GOT3 (cell line): ENCODE results near the gene MRPL42.
"Not testable (repeated sequence)": the region's sequence is repeated elsewhere in the genome, so short reads cannot be mapped to it uniquely, and the experiment has no call there.

Experiments
- DNase-seq: peaks from one replicate; lab custom pipeline; 2025; ENCODE audit warnings: mixed read lengths; lab: John Stamatoyannopoulos, UW

The MRPL42 gene

GRCh38 chr12:93447555-93448290 is 19.6 kb upstream of the MRPL42 start:
- no peak for DNase-seq

- DNase-seq: no peak
Measured at GRCh38 chr12:93448796-93449195, 18.5 kb upstream of the MRPL42 start.

- no peak for DNase-seq
Measured at GRCh38 chr12:93449277-93449676, 18.0 kb upstream of the MRPL42 start.

- no peak for DNase-seq
Measured at GRCh38 chr12:93451423-93452158, 15.7 kb upstream of the MRPL42 start.

GRCh38 chr12:93453633-93454032 is 13.7 kb upstream of the MRPL42 start:
- DNase-seq: no peak

- no peak for DNase-seq
Measured at GRCh38 chr12:93456077-93456476, 11.2 kb upstream of the MRPL42 start.

GRCh38 chr12:93459097-93459496 is 8.2 kb upstream of the MRPL42 start:
- no peak for DNase-seq

- no peak for DNase-seq
Measured at GRCh38 chr12:93460003-93460402, 7.3 kb upstream of the MRPL42 start.

GRCh38 chr12:93460902-93461301 is 6.4 kb upstream of the MRPL42 start:
- no peak for DNase-seq

- DNase-seq: no peak
Measured at GRCh38 chr12:93461503-93461902, 5.8 kb upstream of the MRPL42 start.

- no peak for DNase-seq
Measured at GRCh38 chr12:93465841-93466240, 1.5 kb upstream of the MRPL42 start.

GRCh38 chr12:93466625-93467350 is 526 bp upstream of the MRPL42 start:
- DNase-seq: no peak

- DNase-seq: no peak
Measured at GRCh38 chr12:93468008-93468371, 676 bp downstream of the MRPL42 start.

- no peak for DNase-seq
Measured at GRCh38 chr12:93469386-93469785, 2.1 kb downstream of the MRPL42 start.

GRCh38 chr12:93476555-93476954 is 9.2 kb downstream of the MRPL42 start:
- no peak for DNase-seq

- no peak for DNase-seq
Measured at GRCh38 chr12:93482721-93483120, 15.4 kb downstream of the MRPL42 start.

GRCh38 chr12:93483151-93483807 is 16.0 kb downstream of the MRPL42 start:
- DNase-seq: no peak

GRCh38 chr12:93484315-93484981 is 17.1 kb downstream of the MRPL42 start:
- no peak for DNase-seq

GRCh38 chr12:93492808-93493207 is 25.5 kb downstream of the MRPL42 start:
- DNase-seq: not testable (repeated sequence)

GRCh38 chr12:93494096-93494495 is 26.8 kb downstream of the MRPL42 start:
- no peak for DNase-seq

GRCh38 chr12:93497456-93497855 is 30.1 kb downstream of the MRPL42 start:
- no peak for DNase-seq

GRCh38 chr12:93498813-93499212 is 31.5 kb downstream of the MRPL42 start:
- not testable (repeated sequence) for DNase-seq
